ENCODE results near the gene GJD2. TPM values are rescaled to one million over a fixed set of nuclear protein-coding genes. Genes with fewer than 3 reads are reported as not detected.

The GJD2 gene
- not detected in 2 replicates for total RNA-seq (ENCODE audit: low replicate concordance)

DNA sequence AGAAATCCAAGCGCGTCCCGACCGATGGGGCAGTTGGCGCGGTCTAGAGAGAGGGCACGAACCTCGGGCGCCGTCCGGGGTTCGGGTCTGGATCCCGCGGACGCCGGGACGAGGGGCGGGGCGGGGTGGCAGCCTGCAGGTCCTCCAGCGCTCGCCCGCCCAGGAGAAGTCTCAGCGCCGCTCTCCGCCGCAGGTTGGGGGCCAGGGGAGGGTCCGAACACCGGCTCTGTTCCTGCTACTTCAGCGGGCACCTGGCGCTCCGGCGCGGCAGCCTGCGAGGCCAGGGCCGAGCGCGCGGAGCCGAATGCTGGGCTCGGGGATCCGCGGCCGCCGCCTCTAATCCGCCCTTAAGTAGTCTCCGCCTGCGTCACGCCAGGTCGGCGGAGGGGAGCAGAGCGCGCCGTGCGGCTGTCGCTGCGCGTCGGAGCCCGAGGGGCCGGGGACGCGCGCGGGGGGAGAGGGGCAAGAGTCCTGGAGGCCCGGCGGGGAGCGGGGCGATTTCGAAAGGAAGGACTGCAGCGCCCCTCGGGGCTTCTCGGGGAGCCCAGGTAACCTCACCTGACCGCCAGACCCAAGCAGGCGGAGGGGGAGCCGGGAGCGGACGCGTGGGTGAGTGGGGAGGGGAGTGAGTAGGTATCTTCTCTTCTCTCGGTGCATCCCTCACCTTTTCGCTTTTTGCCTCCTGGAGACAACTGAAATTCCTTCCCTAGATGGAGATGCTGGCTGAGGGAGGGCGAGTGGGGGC lies at the start of gene GJD2:
TSS of gene GJD2 (minus strand) at position 325 of the 745 bp plus-strand sequence. CDS start 510 bp downstream, outside the sequence.
- Mint-ChIP-seq H3K36me3 (no peaks in the 10 kb centered on the region), H3K27me3 (ENCODE audit: insufficient read depth, low read depth) (peaks cover 43% of the 10 kb centered on the region), H3K27ac (no peak within 1 kb of the TSS), H3K9me3 (peaks cover 2% of the 10 kb centered on the region), H3K4me3 (peak within 1 kb of the TSS; percentile 80), H3K4me1 (peaks cover 21% of the 10 kb centered on the region)
- Histone ChIP-seq H3K79me2 (ENCODE audit: low read depth) (no peaks in the 10 kb centered on the region), H2AFZ (replicated peaks) (no peak within 1 kb of the TSS), H3K9me3 (ENCODE audit: low read depth) (no peaks in the 10 kb centered on the region), H3K27me3 (peaks cover 96% of the 10 kb centered on the region), H3K36me3 (no peaks in the 10 kb centered on the region), H3F3A (ENCODE audit: low read depth) (peaks cover 9% of the 10 kb centered on the region), H3K27ac (no peak within 1 kb of the TSS), H4K20me1 (ENCODE audit: low read depth) (peaks cover 31% of the 10 kb centered on the region), H3K4me1 (peaks cover 24% of the 10 kb centered on the region), H3K4me3 (peak within 1 kb of the TSS; percentile 55), H3K9ac (no peak within 1 kb of the TSS), H3K4me2 (peak within 1 kb of the TSS; percentile 88)
- DNase-seq (ENCODE audit: low spot score) = peak; percentile 89
- peak; percentile 86 for TF ChIP-seq EZH2phosphoT487 (IDR thresholded peaks at IDR 0.05)
- TF ChIP-seq CTCF (IDR thresholded peaks at IDR 0.05) = no peak
- peak; percentile 93 for TF ChIP-seq EZH2 (IDR thresholded peaks at IDR 0.05)

DNA sequence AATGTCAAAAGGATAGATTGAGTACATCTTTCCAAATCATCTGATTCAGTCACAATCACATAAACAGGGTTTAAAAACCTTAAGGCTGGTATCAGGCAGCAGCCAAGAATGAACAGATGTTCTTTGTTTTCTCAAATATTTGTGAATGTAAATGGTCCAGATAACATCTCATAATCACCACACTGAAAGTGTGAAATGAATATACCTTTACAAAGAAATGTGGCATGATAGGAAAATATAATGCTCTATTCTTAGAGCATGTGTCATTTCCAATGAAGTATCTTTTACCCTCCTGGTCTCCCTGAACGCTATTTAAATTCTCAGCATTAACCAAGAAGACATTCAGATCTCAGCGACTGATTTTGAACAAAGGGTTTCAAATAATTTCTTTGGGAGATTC lies 49.3 kb upstream of the GJD2 start:
- Mint-ChIP-seq H3K4me3 (no peak overlapping the region), H3K9me3 (peaks cover 6% of the 10 kb centered on the region), H3K27ac (no peak overlapping the region)

GRCh38 chr15:34802803-34803750 lies 48.3 kb upstream of the GJD2 start:
- no peak for TF ChIP-seq CTCF (IDR thresholded peaks at IDR 0.05)
- TF ChIP-seq EZH2phosphoT487 (IDR thresholded peaks at IDR 0.05) = no peak
- no peak for TF ChIP-seq EZH2 (IDR thresholded peaks at IDR 0.05)
- H3K27me3 Mint-ChIP-seq (ENCODE audit: insufficient read depth, low read depth) = no peaks in the 10 kb centered on the region
- Histone ChIP-seq H3F3A (ENCODE audit: low read depth) (no peaks in the 10 kb centered on the region), H3K9ac (no peak overlapping the region), H3K27me3 (no peaks in the 10 kb centered on the region), H3K4me1 (peaks cover 15% of the 10 kb centered on the region), H2AFZ (replicated peaks) (no peak overlapping the region), H3K4me2 (no peak overlapping the region), H3K4me3 (no peak overlapping the region), H4K20me1 (ENCODE audit: low read depth) (no peaks in the 10 kb centered on the region), H3K79me2 (ENCODE audit: low read depth) (no peaks in the 10 kb centered on the region), H3K27ac (no peak overlapping the region), H3K9me3 (ENCODE audit: low read depth) (no peaks in the 10 kb centered on the region), H3K36me3 (no peaks in the 10 kb centered on the region)
- H3K27ac Mint-ChIP-seq = no peak overlapping the region
- no peak overlapping the region for H3K4me3 Mint-ChIP-seq
- H3K4me1 Mint-ChIP-seq = peaks cover 16% of the 10 kb centered on the region
- no peaks in the 10 kb centered on the region for H3K36me3 Mint-ChIP-seq
- peaks cover 6% of the 10 kb centered on the region for H3K9me3 Mint-ChIP-seq
- no peak for DNase-seq (ENCODE audit: low spot score)

More for the DNA sequence above, 49.3 kb upstream of the GJD2 start:
- no peak overlapping the region for H3K27ac ChIP-seq
- H3K36me3 ChIP-seq = no peaks in the 10 kb centered on the region
- H3K4me1 Mint-ChIP-seq = peaks cover 14% of the 10 kb centered on the region
- H3F3A ChIP-seq (ENCODE audit: low read depth) = no peaks in the 10 kb centered on the region
- H3K4me2 ChIP-seq = no peak overlapping the region
- no peak overlapping the region for H3K4me3 ChIP-seq
- H3K79me2 ChIP-seq (ENCODE audit: low read depth) = no peaks in the 10 kb centered on the region
- H3K4me1 ChIP-seq = peaks cover 13% of the 10 kb centered on the region
- TF ChIP-seq CTCF (IDR thresholded peaks at IDR 0.05) (no peak), EZH2phosphoT487 (IDR thresholded peaks at IDR 0.05) (no peak), EZH2 (IDR thresholded peaks at IDR 0.05) (no peak)
- no peaks in the 10 kb centered on the region for H3K27me3 ChIP-seq
- no peaks in the 10 kb centered on the region for H4K20me1 ChIP-seq (ENCODE audit: low read depth)
- no peak overlapping the region for H2AFZ ChIP-seq (replicated peaks)
- no peaks in the 10 kb centered on the region for H3K27me3 Mint-ChIP-seq (ENCODE audit: insufficient read depth, low read depth)
- no peaks in the 10 kb centered on the region for H3K36me3 Mint-ChIP-seq
- H3K9ac ChIP-seq = no peak overlapping the region
- DNase-seq (ENCODE audit: low spot score) = no peak
- H3K9me3 ChIP-seq (ENCODE audit: low read depth) = no peaks in the 10 kb centered on the region

Data from neural progenitor cell (in vitro differentiated cells).